Panc1 (cell line): ENCODE measurements around the gene ERGIC1. TPM values are rescaled to one million over a fixed set of nuclear protein-coding genes. Genes with fewer than 3 reads are reported as not detected.

Experiments used
- ATAC-seq: fragments of 200-7000 bp; cut with Tn5 transposase; 2 replicates; pipeline ENCODE4 v1.9.1; 2020; ENCODE audit warnings: mild to moderate bottlenecking, moderate library complexity
- BruUV-seq: library from RNA; stranded (reverse); fragments of 400-500 nt; replicated peaks from 2 replicates; lab custom pipeline; 2021; lab: Mats Ljungman, UMichigan
- CTCF ChIA-PET: fragments of 300-600 bp; sonication (Branson Sonifier 250); formaldehyde crosslinking; loops from one replicate; lab custom pipeline; 2022; ENCODE audit warnings: antibody characterized with exemption; lab: Charles Lee
- POLR2A ChIA-PET: fragments of 300-600 bp; sonication (Branson Sonifier 250); formaldehyde crosslinking; loops from one replicate; lab custom pipeline; 2022; ENCODE audit warnings: antibody characterized with exemption; lab: Charles Lee
- DNase-seq: peaks from one replicate; pipeline ENCODE4 v3.0.0-alpha.2; 2010; ENCODE audit warnings: low read depth, low spot score
- H3K27ac ChIP-seq: 2 replicates; pipeline ENCODE4 v1.5.1; 2011; ENCODE audit warnings: mild to moderate bottlenecking, low read length, inconsistent platforms
- H3K27me3 ChIP-seq: fragments of 200-500 bp; sonication (Bioruptor generic); 2 replicates; pipeline ENCODE4 v1.6.0; 2014; ENCODE audit warnings: low read length, inconsistent platforms; ENCODE audit not compliant: control insufficient read depth, insufficient read depth
- H3K36me3 ChIP-seq: fragments of 200-500 bp; sonication (Bioruptor generic); 2 replicates; pipeline ENCODE4 v1.5.1; 2014; ENCODE audit warnings: inconsistent platforms, mild to moderate bottlenecking, low read length, moderate library complexity; ENCODE audit not compliant: control insufficient read depth, insufficient read depth
- H3K4me1 ChIP-seq: 2 replicates; pipeline ENCODE4 v1.5.1; 2011; ENCODE audit warnings: inconsistent platforms, mild to moderate bottlenecking, low read length, moderate library complexity; ENCODE audit not compliant: control insufficient read depth, insufficient read depth
- H3K4me3 ChIP-seq, 2 experiments: 2 replicates each; pipeline ENCODE4 v1.5.1; 2011 to 2012; ENCODE audit warnings: low read depth in 2 of 2, low read length in 2 of 2, mild to moderate bottlenecking in 2 of 2, inconsistent platforms in 1 of 2, moderate library complexity in 1 of 2
- H3K9me3 ChIP-seq: fragments of 200-500 bp; sonication (Bioruptor generic); 2 replicates; pipeline ENCODE4 v1.5.1; 2014; ENCODE audit warnings: low read depth, mild to moderate bottlenecking, inconsistent platforms, low read length, moderate library complexity; ENCODE audit not compliant: control insufficient read depth, insufficient read depth
- CTCF ChIP-seq: fragments of 450-650 bp; IDR thresholded peaks from 2 replicates; pipeline ENCODE4 v1.5.1; 2017; ENCODE audit warnings: mild to moderate bottlenecking
- POLR2AphosphoS5 ChIP-seq: IDR thresholded peaks from 2 replicates; pipeline ENCODE4 v1.6.1; 2012; ENCODE audit warnings: mild to moderate bottlenecking, low read depth, low read length, moderate library complexity
- REST ChIP-seq, 2 experiments: IDR thresholded peaks; 2 replicates each; pipeline ENCODE4 v1.6.1; 2011 to 2012; ENCODE audit warnings: low read depth in 2 of 2, control low read depth in 1 of 2, low read length in 1 of 2, mild to moderate bottlenecking in 1 of 2, moderate library complexity in 1 of 2; ENCODE audit not compliant: insufficient read depth in 1 of 2
- SIN3A ChIP-seq: IDR thresholded peaks from 2 replicates; pipeline ENCODE4 v1.6.1; 2012; ENCODE audit warnings: low read depth, mild to moderate bottlenecking, low read length, moderate library complexity, borderline replicate concordance; ENCODE audit not compliant: insufficient read depth
- TCF7L2 ChIP-seq: IDR thresholded peaks from 2 replicates; pipeline ENCODE4 v1.6.1; 2011; ENCODE audit warnings: mild to moderate bottlenecking, low read depth, low read length, inconsistent platforms
- in situ Hi-C: cut with HindIII; loops from 2 replicates; pipeline ENCODE4 v1.10.0; 2016; ENCODE audit warnings: low sequenced_read_pairs, low pct_unique_long_range_greater_than_20kb
- intact Hi-C: fragments of 100-400 bp; cut with micrococcal nuclease; formaldehyde crosslinking; loops from one replicate; pipeline ENCODE4 v1.10.0; 2022; ENCODE audit not compliant: unreplicated experiment
- total RNA-seq: library from RNA; stranded (reverse); gene quantifications from one replicate; pipeline ENCODE4 v1.2.1, GENCODE V29; 2021; ENCODE audit not compliant: unreplicated experiment

The ERGIC1 gene
- total RNA-seq, 1 experiment from 2014 or later: 206 TPM

DNA sequence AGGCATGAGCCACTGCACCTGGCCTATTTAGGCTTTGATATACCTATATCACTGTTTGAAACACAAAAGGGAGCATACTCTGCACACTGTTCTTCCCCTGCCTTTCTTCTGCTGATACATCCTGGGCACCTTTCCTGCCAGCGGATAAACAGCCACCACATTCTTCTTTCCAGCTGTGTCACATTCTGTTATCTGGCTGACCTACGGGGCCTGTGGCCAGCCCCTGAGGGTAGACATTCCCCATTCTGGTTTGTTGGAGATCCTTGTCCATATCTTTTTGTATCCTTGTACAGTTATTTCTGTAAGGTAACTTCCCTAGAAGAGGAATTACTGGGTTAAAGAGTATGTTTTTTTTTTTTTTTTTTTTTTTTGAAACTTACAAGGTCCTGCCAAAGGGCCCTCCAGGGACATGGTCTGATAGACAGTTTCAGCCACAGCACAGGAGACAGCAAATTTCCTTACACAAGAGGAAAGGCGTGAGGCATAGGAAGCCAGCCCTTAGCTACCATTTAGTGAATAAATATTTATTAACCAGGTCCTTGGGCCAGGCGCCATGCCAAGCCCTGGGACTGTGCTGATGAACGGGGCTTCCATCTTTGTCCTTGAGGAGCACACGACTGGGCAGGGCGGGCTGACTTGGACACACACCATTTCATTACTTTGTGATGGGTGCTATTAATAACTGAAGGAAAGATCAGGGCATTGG is 57.8 kb downstream of the ERGIC1 start:
- Histone ChIP-seq H3K27me3 (no peaks in the 10 kb centered on the region), H3K27ac (peak overlapping the region; percentile 56; the same call in 1 of the 2 replicates), H3K36me3 (peaks cover 5% of the 10 kb centered on the region; the same call in 1 of the 2 replicates), H3K4me3 (no peak overlapping the region), H3K9me3 (no peaks in the 10 kb centered on the region), H3K4me1 (peaks cover 11% of the 10 kb centered on the region)
- in situ Hi-C loops: no loop called here
- no peak for ATAC-seq
- POLR2A ChIA-PET: no interaction called here
- CTCF ChIA-PET: no interaction called here
- TF ChIP-seq REST (IDR thresholded peaks at IDR 0.05; ENCODE audit: insufficient read depth in 1 of 2, low read depth in 2 of 2, low read length in 1 of 2): no peak
- BruUV-seq: no TSS peak
- intact Hi-C loops: no loop called here
- no peak for DNase-seq

- TF ChIP-seq POLR2AphosphoS5 (no peak), REST (IDR thresholded peaks at IDR 0.05; ENCODE audit: insufficient read depth in 1 of 2, low read depth in 2 of 2, low read length in 1 of 2) (no peak), TCF7L2 (no peak), CTCF (no peak), SIN3A (no peak)
- intact Hi-C loops (no loop called here), in situ Hi-C loops (no loop called here)
- CTCF ChIA-PET: no interaction called here
- H3K36me3 ChIP-seq: peaks cover 5% of the 10 kb centered on the region; the same call in 1 of the 2 replicates
- no peaks in the 10 kb centered on the region for H3K27me3 ChIP-seq
- POLR2A ChIA-PET: no interaction called here
- no TSS peak for BruUV-seq
- ATAC-seq (no peak), DNase-seq (no peak)
- H3K9me3 ChIP-seq: no peaks in the 10 kb centered on the region
- peaks cover 16% of the 10 kb centered on the region for H3K4me1 ChIP-seq
- no peak overlapping the region for H3K4me3 ChIP-seq
- H3K27ac ChIP-seq: no peak overlapping the region; the same call in 1 of the 2 replicates
These were observed 58.7 kb downstream of the ERGIC1 start for GRCh38 chr5:172892713-172893112.
